ENCODE data around the gene MAPK1.
"Not testable (repeated sequence)": the region's sequence is repeated elsewhere in the genome, so short reads cannot be mapped to it uniquely, and the experiment has no call there.

The MAPK1 gene

DNA sequence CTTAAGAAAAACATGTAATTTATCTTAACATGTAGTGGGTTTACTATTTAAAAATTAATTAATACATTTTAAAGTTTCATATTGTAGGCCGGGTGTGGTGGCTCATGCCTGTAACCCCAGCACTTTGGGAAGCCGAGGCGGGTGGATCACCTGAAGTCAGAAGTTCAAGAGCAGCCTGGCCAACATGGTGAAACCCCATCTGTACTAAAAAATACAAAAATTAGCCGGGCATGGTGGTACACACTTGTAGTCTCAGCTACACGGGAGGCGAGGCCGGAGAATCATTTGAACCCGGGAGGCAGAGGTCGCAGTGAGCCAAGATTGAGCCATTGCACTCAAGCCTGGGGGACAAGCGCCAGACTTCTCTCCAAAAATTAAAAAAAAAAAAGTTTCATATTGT, 73.7 kb downstream of the MAPK1 start:
- not testable (repeated sequence) for H3K9me3 ChIP-seq (replicated peaks; ENCODE audit: low read length); H3K4me2 ChIP-seq (ENCODE audit: low read length); H3K4me3 ChIP-seq (ENCODE audit: low read length); H3K27me3 ChIP-seq (ENCODE audit: control insufficient read depth, insufficient read depth, low read length); H3K9ac ChIP-seq (ENCODE audit: low read depth, low read length)
- Histone ChIP-seq H3K4me1 (ENCODE audit: control insufficient read depth, insufficient read depth, low read length) (peaks cover 11% of the 10 kb centered on the region), H3K36me3 (ENCODE audit: insufficient read depth, low read length) (peaks cover 32% of the 10 kb centered on the region)

DNA sequence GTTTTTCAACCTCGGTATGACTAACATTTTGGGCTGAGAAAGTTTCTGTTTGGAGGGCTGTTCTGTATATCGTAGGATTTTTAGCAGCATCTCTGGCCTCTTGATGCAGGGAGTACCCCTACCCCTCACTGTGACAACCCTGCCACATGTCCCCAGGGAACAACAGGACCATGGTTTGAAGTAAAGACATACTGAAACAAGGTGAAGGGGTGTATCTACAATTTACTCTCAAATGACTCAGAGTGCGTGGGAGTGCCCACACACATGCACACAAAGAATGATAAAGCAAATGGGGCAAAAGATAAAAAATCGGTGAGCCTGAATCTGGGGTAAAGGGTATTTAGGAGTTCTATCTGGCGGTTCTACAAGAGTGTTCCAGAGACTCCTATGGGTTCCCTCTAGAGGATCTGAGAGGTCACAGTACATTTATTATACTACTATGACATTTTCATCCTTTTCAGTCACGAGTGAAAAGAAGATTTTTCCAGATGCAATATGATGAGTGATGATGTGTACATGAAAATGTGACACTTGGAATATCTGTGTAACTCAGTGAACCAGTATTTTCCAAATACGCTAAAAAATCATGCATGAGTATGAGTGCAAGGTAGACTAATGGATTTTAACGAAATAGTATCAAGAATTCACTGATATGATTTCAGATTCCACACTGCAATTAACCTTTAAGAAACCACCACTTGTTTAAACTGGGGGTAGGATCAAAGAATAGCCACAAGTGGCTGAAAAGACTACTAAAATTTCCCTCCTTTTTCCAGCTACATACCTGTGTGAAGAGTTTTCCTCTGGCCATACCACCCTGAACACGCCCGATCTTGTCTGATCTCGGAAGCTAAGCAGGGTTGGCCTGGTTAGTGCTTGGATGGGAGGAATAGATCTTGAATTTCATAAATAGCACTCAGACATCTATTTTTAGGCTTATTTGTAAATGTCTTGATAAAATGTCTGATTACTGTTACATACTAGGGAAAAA, 75.5 kb downstream of the MAPK1 start:
- Histone ChIP-seq H3K9me3 (replicated peaks; ENCODE audit: low read length) (no peaks in the 10 kb centered on the region), H3K36me3 (ENCODE audit: insufficient read depth, low read length) (peaks cover 36% of the 10 kb centered on the region), H3K9ac (ENCODE audit: low read depth, low read length) (no peak overlapping the region), H3K4me2 (ENCODE audit: low read length) (no peak overlapping the region), H3K27me3 (ENCODE audit: control insufficient read depth, insufficient read depth, low read length) (no peaks in the 10 kb centered on the region), H3K4me3 (ENCODE audit: low read length) (no peak overlapping the region), H3K4me1 (ENCODE audit: control insufficient read depth, insufficient read depth, low read length) (peaks cover 11% of the 10 kb centered on the region)

DNA sequence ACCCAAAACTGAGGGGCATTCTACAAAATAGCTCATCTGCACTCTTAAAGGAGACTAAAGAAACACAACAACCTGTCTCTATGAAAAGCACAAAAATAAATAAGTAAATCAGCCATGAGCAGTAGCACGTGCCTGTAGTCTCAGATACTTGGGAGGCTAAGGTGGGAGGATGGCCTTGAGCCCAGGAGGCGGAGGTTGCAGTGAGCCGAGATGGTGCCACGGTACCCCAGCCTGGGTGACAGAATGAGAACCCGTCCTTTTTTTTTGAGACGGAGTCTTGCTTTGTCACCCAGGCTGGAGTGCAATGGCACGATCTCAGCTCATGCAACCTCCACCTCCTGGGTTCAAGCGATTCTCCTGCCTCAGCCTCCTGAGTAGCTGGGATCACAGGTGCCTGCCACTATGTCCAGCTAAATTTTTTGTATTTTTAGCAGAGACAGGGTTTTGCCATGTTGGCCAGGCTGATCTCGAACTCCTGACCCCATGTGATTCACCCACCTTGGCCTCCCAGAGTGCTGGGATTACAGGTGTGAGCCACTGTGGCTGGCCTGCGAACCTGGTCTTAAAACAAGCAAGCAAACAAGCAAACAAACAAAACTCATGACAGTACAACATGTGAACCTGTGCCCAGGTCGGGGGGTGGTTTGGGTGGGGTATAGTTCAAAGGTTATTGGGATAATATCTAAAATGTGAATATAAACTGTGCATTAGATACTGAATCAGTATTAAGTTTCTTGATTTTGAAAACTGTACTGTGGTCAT, 76.4 kb downstream of the MAPK1 start:
- H3K9ac ChIP-seq (ENCODE audit: low read depth, low read length); H3K4me3 ChIP-seq (ENCODE audit: low read length); H3K27me3 ChIP-seq (ENCODE audit: control insufficient read depth, insufficient read depth, low read length); H3K9me3 ChIP-seq (replicated peaks; ENCODE audit: low read length); H3K4me2 ChIP-seq (ENCODE audit: low read length): not testable (repeated sequence)
- H3K36me3 ChIP-seq (ENCODE audit: insufficient read depth, low read length): peaks cover 31% of the 10 kb centered on the region
- H3K4me1 ChIP-seq (ENCODE audit: control insufficient read depth, insufficient read depth, low read length): peaks cover 11% of the 10 kb centered on the region

DNA sequence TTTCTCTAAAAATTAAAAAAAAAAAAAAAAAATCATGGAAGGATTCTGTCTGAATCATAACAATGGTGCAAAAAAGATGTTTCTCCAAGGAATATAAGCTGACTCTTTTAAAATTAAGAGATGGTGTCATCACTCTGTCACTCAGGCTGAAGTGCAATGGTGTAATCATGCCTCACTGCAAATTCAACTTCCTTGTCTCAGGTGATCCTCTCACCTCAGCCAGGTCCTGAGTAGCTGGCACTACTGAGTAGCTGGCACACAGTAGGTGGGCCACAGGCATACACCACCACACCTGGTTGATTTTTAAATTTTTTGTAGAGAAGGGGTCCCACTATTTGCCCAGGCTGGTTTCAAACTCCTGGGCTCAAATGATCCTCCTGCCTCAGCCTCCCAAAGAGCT, 77.1 kb downstream of the MAPK1 start:
- H3K4me1 ChIP-seq (ENCODE audit: control insufficient read depth, insufficient read depth, low read length): peaks cover 11% of the 10 kb centered on the region
- no peaks in the 10 kb centered on the region for H3K9me3 ChIP-seq (replicated peaks; ENCODE audit: low read length)
- no peak overlapping the region for H3K4me3 ChIP-seq (ENCODE audit: low read length)
- no peak overlapping the region for H3K4me2 ChIP-seq (ENCODE audit: low read length)
- H3K9ac ChIP-seq (ENCODE audit: low read depth, low read length): no peak overlapping the region
- peaks cover 31% of the 10 kb centered on the region for H3K36me3 ChIP-seq (ENCODE audit: insufficient read depth, low read length)
- H3K27me3 ChIP-seq (ENCODE audit: control insufficient read depth, insufficient read depth, low read length): no peaks in the 10 kb centered on the region

DNA sequence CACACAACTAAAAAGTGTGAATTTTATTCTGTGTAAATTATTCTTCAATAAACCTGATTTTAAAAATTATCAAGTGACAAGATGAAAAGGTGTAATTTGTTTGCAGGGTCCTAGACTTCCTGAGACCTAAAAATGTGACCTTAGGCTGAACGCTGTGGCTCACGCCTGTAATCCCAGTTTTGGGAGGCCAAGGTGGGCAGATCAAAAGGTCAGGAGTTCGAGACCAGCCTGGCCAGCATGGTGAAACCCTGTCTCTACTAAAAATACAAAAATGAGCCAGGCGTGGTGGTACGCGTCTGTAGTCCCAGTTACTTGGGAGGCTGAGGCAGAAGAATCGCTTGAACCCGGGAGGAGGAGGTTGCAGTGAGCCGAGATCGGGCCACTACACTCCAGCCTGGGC, 79.9 kb downstream of the MAPK1 start:
- not testable (repeated sequence) for H3K27me3 ChIP-seq (ENCODE audit: control insufficient read depth, insufficient read depth, low read length); H3K4me2 ChIP-seq (ENCODE audit: low read length); H3K4me3 ChIP-seq (ENCODE audit: low read length); H3K9ac ChIP-seq (ENCODE audit: low read depth, low read length); H3K9me3 ChIP-seq (replicated peaks; ENCODE audit: low read length)
- H3K36me3 ChIP-seq (ENCODE audit: insufficient read depth, low read length): peaks cover 36% of the 10 kb centered on the region
- H3K4me1 ChIP-seq (ENCODE audit: control insufficient read depth, insufficient read depth, low read length): peaks cover 11% of the 10 kb centered on the region

DNA sequence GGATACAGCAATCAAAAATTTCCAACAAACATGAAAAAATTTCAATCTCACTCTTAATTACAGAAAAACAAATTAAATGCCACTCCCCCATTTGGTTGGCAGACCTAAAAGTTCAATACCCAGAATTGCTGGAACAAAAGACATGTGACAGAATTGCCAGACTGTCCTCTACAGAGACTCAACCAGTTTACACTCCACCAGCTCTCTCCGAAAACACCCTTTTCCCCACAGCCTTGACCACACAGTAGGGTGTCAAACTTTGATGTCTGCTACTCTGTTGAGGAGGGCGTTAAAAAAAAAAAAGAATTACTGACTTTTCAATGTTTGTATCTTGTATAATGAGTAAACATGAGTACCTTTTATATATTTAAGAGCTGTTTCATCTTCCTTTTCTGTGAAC, 87.2 kb downstream of the MAPK1 start:
- Histone ChIP-seq H3K27me3 (ENCODE audit: control insufficient read depth, insufficient read depth, low read length) (no peaks in the 10 kb centered on the region), H3K36me3 (ENCODE audit: insufficient read depth, low read length) (peaks cover 33% of the 10 kb centered on the region), H3K9me3 (replicated peaks; ENCODE audit: low read length) (no peaks in the 10 kb centered on the region), H3K4me2 (ENCODE audit: low read length) (no peak overlapping the region), H3K9ac (ENCODE audit: low read depth, low read length) (no peak overlapping the region), H3K4me1 (ENCODE audit: control insufficient read depth, insufficient read depth, low read length) (no peaks in the 10 kb centered on the region), H3K4me3 (ENCODE audit: low read length) (no peak overlapping the region)

DNA sequence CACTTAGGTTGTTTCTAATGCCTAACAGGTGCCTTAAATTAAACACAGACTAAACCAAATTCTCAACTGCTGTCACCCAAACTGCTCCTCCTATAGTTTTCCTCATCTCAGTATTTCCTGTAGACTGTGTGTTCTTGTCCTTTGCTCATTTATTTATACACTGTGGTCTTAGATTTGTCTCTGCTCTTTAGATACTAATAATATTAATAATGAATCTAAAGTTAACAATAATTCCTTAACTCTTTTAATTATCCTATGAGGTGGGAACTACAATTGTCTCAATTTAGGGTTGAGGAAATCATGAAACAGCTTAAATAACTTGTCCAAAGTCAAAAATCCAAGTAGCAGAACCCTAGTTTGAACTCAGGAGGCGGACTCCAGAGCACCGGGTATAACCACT, 88.0 kb downstream of the MAPK1 start:
- H3K9me3 ChIP-seq (replicated peaks; ENCODE audit: low read length): no peaks in the 10 kb centered on the region
- H3K4me3 ChIP-seq (ENCODE audit: low read length): no peak overlapping the region
- H3K27me3 ChIP-seq (ENCODE audit: control insufficient read depth, insufficient read depth, low read length): no peaks in the 10 kb centered on the region
- peaks cover 28% of the 10 kb centered on the region for H3K36me3 ChIP-seq (ENCODE audit: insufficient read depth, low read length)
- no peak overlapping the region for H3K4me2 ChIP-seq (ENCODE audit: low read length)
- H3K9ac ChIP-seq (ENCODE audit: low read depth, low read length): no peak overlapping the region
- peaks cover 5% of the 10 kb centered on the region for H3K4me1 ChIP-seq (ENCODE audit: control insufficient read depth, insufficient read depth, low read length)

DNA sequence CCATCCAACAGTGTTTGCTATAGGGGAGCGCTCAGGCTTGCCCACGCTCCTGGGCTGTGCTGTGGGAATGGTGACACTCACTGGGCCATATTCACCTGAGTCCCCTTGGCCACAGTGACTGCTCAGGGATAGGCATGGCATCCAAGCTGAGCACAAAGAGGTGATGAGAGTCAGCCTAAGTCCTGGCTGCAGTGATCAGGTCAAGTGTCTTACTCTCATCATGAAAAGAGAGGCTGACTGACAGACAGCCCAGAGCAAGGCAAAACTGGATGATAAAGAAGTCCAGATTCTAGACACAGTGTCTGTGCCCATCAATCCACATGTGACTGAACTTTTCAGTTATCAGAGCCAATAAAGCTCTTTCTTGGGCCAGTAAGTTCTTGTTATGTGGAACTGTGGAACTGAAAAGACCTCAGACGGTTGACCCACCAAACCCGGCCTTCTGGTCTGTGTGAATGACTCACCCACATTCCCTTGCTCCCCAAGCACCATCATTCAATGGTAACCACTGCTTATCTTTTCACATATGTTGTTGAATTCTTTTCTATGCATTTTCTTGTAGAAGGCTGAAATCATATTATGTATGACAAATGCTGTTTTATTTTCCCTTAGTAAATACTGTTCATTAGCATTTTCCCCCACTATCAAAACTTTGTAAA, 88.6 kb downstream of the MAPK1 start:
- H3K36me3 ChIP-seq (ENCODE audit: insufficient read depth, low read length): peaks cover 32% of the 10 kb centered on the region
- no peaks in the 10 kb centered on the region for H3K27me3 ChIP-seq (ENCODE audit: control insufficient read depth, insufficient read depth, low read length)
- peaks cover 5% of the 10 kb centered on the region for H3K4me1 ChIP-seq (ENCODE audit: control insufficient read depth, insufficient read depth, low read length)
- H3K4me2 ChIP-seq (ENCODE audit: low read length): no peak overlapping the region
- H3K4me3 ChIP-seq (ENCODE audit: low read length): no peak overlapping the region
- H3K9me3 ChIP-seq (replicated peaks; ENCODE audit: low read length): no peaks in the 10 kb centered on the region
- no peak overlapping the region for H3K9ac ChIP-seq (ENCODE audit: low read depth, low read length)

DNA sequence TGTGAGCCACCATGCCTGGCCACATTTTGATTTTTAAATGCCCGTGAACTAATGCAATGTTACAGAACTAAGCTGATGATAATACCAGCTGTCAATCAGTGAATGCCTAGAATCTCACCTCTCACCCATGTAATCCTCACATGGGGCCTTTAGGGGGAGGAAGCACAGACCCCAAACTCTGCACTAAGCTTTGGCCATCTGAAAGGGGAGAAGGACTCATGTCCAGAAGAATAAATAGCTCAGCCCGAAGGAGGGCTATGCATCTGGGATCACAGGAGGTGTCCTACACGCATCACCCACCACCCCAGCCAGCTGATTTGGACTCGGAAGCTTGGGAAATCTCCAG, 95.8 kb downstream of the MAPK1 start:
- peaks cover 61% of the 10 kb centered on the region for H3K36me3 ChIP-seq (ENCODE audit: insufficient read depth, low read length)

DNA sequence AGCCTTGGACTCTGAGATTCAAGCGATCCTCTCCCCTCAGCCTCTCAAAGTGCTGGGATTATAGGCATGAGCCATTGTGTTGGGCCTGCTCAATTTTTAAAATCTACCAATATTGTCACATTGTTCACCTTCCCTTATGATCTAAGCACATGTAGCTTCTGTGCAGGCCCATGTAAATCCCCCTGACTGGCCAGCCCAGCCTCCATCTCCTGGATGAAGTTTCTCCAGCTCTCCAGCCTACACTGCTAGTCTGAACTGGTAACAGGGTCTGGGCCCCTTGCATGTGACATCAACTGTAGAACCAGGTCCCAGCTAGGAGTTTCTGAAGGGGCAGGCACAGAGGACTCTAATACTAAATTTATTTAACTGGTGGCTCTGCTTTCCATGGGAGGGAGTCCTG, 99.0 kb downstream of the MAPK1 start:
- no peak overlapping the region for H3K9ac ChIP-seq (ENCODE audit: low read depth, low read length)
- H3K4me2 ChIP-seq (ENCODE audit: low read length): no peak overlapping the region
- H3K4me1 ChIP-seq (ENCODE audit: control insufficient read depth, insufficient read depth, low read length): no peaks in the 10 kb centered on the region
- H3K4me3 ChIP-seq (ENCODE audit: low read length): no peak overlapping the region
- no peaks in the 10 kb centered on the region for H3K9me3 ChIP-seq (replicated peaks; ENCODE audit: low read length)
- H3K27me3 ChIP-seq (ENCODE audit: control insufficient read depth, insufficient read depth, low read length): no peaks in the 10 kb centered on the region
- peaks cover 81% of the 10 kb centered on the region for H3K36me3 ChIP-seq (ENCODE audit: insufficient read depth, low read length)

More for the DNA sequence above, 95.8 kb downstream of the MAPK1 start:
- Histone ChIP-seq H3K4me3 (ENCODE audit: low read length) (no peak overlapping the region), H3K9ac (ENCODE audit: low read depth, low read length) (no peak overlapping the region), H3K4me1 (ENCODE audit: control insufficient read depth, insufficient read depth, low read length) (peaks cover 5% of the 10 kb centered on the region), H3K4me2 (ENCODE audit: low read length) (no peak overlapping the region), H3K27me3 (ENCODE audit: control insufficient read depth, insufficient read depth, low read length) (no peaks in the 10 kb centered on the region), H3K9me3 (replicated peaks; ENCODE audit: low read length) (no peaks in the 10 kb centered on the region)

DNA sequence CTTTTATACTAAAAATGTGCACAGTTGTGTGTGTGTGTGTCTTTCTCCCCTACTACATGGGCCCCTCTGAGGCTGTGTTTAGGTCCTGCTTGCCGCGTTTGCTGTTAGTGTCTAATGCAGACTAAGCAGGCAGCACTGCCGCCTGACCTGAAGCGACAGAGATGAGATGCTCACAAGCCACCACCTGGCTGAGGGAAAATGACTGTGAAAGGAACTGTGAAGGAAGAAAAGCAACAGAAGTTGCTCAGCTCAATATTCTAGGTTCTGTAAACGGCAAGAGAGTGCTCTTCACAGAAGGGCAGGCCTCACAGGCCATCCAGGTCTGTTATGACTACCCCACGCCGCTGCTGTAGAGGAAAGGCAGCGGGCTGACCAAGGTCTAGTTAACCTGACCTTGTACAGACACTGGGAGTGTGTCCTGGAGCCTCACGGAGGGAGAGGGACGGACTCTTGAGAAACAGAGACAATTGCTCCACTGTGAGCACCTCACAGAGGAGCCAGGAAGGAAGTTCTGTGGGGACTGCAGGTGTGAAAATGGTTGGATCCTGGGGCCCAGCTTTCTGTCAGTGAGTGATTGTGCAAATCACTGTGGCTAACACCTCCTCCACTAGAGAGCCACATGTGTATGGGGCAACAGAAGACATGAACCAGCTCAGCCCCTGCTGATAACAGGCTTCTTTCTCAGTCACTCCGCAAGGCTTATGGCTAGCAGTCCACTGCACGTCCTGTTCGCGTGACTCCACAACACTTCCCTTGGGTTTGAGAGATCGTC, 100.6 kb downstream of the MAPK1 start:
- Histone ChIP-seq H3K4me3 (ENCODE audit: low read length) (no peak overlapping the region), H3K36me3 (ENCODE audit: insufficient read depth, low read length) (peaks cover 86% of the 10 kb centered on the region), H3K4me1 (ENCODE audit: control insufficient read depth, insufficient read depth, low read length) (no peaks in the 10 kb centered on the region)

More for the DNA sequence above, 100.6 kb downstream of the MAPK1 start:
- Histone ChIP-seq H3K9me3 (replicated peaks; ENCODE audit: low read length) (no peaks in the 10 kb centered on the region), H3K9ac (ENCODE audit: low read depth, low read length) (no peak overlapping the region), H3K4me2 (ENCODE audit: low read length) (no peak overlapping the region), H3K27me3 (ENCODE audit: control insufficient read depth, insufficient read depth, low read length) (no peaks in the 10 kb centered on the region)
